ENCODE measurements around the gene NFATC1.

Gene NFATC1

DNA sequence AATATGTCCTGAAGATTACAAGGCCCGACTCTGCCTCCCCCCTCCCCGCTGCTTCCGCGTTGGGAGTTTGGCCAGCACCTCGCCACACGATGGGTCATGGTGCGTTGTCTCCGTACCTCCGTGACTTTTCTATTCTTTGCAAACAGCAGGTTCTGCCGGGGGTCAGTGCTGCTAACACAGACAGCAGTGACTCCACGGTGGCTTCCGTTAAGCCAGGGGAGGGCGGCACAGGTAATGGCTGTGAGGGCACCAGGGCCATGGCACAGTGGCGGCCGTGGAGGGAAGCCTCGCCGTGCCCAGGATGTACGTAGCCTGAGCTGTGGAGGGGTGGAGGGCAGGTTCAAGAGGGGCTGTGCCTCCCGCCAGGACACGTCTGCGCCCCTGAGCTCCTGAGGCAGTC, 115.5 kb downstream of the NFATC1 start:
- no peak for DNase-seq

DNA sequence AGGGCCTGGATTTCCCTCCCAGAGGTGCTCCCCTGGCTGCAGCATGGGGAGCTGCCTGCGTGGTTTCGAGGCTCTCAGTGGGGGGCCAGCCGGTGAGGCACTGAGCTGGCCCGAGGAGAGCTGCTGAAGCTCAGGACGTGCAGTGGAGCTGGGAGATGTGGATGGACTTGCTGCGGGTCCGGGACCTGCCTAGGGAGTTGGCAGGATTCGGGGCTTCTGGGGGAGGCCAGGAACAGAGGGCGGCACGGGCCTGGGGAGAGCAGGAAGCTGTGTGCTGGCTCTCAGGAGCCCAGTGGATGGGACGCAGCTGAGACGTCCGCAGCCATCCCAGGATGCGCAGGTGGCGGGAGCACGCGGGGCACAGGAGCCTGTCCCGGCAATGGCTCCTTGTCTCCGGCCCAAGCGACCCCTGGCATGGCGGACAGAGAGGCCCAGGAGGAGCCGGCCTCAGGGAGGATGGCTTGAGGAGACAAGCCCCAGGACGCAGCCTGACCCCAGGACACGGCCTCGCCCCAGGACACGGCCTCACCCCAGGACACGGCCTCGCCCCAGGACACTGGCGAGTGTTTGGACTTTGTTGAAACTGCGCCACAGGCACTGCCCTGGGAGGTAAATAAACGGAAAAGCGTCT, 116.1 kb downstream of the NFATC1 start:
- DNase-seq: no peak

DNA sequence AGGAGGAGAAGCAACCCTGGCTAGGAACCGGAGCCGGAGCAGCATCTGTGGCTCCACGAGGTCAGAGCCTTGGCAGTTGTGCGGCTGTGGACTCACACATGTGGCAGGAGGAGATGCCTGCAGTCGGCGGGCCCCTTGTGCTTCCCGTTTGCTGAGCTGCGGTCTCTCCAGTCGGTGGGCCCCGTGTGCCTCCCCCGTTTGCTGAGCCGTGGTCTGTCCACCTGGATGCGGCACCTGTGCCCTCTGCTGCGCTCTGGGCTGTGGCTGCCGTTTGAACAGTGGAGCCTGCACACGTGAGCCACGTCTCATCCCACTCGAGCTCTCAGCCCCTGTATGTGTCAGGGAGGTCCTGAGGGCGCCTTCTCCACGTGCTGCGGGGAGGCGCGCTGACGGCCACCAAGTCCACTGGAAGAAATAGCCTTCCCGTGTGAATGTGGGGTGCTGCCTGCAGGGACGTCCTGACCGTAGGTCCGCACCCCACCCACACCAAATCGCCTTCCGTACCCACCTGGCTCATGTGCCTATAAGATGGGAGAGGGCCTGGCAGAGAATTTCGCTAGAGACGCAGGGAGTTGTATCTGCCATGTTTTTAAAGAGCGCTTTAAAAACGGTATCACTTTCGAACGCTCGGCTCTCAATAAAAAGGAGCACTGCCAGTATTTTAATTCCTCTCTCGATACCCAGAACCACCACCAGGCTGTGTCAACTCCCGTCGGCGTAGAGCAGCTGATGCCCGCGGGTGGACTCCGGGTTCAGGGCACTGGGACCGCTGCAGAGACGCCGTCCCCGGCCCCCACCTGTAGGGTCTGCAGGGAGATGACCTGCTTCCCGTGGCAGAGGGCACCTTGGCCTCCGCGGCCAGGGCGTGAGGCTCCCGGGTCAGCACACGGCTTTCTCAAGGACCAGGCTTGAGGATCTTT, 117.0 kb downstream of the NFATC1 start:
- DNase-seq: no peak

DNA sequence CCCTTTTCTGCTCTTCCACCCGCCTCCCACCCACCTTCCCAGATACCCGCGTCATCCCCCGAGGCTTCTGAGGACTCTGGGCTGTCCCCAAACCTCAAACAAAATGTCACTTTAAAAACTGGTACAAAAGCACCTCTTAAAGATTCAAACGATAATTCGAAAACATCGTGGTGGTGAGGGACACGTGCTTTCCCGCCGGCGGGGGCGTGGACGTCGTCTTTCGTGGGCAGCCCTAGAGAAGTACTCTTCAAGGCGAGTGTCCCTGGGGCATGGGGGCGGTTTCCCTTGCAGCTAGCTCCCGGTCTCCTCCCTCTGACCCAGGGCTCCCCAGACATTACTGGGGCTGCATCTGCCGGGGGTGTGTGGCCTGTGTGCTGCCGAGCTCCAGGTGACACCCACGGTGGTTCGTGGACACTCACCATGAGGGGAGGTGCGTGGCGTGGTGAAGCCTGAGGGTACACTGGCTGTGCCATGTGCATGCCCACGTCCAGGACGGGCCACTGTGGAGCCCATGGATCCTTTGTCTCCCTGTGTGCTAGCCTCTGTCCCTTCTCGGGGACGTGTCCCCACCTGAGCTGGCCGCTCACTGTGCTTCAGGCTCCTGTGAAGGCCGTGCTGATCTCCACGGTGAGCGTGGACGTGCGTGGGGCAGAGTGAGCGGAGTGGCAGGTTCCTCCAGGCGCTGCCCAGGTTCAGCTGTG, 117.8 kb downstream of the NFATC1 start:
- no peak for DNase-seq

DNA sequence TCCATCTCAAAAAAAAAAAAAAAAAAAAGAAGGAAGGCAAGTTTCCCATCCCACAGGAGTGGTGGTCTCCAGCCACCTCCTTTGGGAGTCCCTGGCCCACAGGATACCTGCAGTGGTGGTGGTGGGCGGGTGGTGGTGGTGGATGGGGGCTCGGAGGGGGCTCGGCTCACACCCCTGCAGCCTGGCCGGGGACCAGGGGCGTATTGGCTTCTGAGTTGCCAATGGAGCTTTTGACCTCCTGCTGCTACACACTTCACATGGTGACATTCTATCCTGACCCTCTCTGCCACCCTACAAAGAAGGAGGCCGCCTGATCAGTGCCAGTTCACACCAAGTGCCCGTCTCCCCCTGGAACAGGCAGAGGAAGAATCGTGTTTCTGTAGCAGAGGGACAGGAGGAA, 119.6 kb downstream of the NFATC1 start:
- no peak for DNase-seq

DNA sequence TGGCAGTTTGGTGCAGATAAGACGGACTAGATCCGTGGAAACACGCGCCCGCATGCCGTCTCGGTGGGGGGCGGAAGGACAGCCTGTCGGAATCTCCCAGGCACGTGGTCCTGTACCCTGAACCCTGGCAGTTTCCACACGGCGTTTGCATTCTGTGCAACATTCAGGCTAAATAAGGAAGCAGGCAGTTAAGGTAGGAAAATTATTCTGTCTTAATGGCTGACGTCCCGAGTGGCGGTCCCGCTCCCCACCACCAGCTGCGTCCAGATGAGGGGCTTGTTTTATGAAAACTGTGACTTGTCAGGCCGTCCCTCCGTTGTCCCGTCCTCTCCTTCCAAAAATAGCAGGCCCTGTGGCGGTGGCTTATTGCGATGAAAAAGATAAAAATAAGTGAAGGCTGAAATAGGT, 120.2 kb downstream of the NFATC1 start:
- no peak for DNase-seq

DNA sequence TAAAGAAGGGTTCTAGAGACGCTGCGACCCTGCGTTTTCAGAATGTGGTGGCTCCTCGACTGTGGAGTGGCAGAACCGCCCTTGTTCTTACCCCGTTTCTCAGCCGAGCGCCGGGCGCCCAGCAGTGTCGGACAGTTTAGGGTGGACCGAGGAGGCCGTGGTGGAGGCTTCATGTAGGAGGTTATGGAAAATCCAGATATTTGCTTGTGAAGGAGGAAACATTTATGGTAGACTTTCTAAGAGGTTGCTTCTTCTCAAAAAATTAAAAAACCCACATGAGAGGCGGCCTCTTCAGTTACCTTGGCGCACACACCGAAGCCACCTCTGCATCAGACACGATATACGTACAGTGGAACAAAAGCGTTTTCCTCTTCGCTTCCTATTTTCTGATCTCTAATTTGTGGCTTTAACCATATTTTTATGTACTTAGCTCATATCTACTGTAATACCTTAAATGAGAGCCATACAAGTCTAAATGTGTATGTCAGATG, 120.8 kb downstream of the NFATC1 start:
- no peak for DNase-seq

DNA sequence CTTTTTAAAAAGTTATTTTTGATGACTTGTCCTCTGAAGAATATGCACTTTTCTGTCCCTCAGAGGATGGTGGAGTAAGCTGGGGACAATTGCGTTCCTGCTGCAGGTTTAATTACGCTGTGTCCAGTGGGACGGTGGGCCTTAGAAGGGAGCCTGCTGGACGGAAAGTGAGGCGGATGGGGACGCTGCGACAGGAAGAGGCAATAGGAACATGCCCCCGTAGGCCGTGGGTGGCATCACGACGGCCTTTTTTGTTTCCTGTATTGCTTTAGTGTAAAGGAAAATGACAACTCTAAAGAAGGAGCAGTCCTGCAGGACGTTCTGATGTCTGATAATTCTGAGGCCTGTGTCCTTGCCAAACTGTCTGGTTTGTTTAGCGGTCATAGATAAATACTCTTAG, 121.6 kb downstream of the NFATC1 start:
- DNase-seq: no peak

DNA sequence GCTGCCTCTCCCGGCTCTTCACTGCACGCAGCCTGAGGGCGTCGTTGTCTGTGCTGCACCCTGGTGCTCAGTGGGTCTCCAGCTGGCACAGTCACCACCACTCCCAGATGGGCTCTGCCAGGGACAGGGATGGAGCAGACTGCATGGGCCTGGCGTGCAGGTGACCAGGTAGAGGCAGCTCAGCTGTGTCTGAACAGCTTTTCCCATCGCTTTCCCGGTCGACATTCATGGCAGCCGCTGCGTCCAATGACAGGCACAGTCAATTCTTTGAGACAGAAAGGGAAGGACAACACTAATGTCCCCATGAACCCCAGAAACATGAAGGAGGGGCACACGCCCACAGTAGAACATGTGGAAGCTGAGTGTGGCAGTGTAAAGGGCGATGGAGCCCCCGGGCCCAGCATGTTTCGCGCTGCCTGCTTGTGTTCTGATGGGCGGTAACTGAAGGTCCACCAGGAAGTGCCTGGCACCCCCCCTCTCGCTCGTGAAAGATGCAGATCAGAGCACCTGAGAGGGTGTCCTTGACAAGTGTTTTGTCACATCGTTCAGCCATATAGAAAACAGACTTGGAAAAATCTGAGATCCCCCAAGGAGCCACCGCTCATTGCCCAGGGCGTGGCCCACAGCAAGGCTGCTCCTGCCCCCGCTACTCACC, 122.4 kb downstream of the NFATC1 start:
- DNase-seq: no peak

DNA sequence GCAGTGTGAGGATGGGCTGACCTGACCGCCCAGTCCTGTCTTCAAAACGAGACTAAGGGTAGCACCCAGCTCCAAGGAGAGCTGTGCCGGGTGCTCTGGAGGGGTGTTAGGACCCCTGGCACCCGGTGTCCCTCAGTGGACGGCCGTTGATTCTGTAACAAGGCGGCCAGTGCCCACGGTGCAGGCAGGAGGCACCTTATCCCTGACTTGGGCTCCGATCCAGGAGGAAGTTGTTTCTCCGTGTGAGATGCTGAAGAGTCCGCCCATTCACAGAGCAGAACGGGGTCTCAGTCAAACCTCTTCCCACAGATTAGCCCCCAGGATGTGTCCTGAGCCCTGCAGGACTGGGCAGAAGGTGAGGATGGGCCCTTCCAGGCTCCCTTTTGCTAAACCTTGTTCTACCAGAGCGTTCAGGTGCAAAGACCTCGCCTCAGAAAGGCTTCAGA, 123.0 kb downstream of the NFATC1 start:
- DNase-seq: no peak

DNA sequence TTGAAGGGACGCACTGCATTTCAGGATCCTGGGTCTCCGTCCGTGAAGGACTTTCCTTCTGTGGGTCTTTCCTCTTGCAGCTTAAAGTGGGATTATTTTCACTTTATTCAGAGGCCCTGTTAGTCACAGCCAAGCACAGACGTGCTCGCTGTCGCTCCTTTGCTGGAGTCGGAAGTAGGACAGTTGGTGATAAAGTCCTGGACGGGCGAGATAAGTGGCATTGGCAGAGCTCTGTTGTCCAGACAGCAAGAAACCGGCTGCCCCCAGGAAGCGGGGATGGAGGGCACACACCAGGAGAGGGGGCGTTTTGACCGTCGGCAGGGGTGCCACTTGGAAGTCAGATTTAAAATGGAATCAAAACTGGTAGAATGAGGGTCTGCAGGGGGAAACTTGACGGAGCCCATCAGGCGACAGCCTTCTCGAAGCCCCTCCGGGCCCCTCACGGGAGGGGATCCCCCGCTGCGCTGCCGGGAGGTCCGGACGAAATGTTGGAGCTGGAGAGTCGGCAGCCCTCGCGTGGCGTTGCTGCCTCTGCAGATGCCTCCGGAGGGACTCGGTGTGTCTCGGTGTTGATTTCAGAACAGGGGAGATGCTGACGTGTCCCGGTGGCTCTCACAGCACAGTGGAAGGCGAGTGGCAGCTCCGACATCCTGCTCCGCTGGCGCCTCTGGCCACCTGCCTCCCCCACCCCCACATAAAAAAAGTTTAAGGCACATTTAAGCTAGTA, 124.2 kb downstream of the NFATC1 start:
- no peak for DNase-seq

DNA sequence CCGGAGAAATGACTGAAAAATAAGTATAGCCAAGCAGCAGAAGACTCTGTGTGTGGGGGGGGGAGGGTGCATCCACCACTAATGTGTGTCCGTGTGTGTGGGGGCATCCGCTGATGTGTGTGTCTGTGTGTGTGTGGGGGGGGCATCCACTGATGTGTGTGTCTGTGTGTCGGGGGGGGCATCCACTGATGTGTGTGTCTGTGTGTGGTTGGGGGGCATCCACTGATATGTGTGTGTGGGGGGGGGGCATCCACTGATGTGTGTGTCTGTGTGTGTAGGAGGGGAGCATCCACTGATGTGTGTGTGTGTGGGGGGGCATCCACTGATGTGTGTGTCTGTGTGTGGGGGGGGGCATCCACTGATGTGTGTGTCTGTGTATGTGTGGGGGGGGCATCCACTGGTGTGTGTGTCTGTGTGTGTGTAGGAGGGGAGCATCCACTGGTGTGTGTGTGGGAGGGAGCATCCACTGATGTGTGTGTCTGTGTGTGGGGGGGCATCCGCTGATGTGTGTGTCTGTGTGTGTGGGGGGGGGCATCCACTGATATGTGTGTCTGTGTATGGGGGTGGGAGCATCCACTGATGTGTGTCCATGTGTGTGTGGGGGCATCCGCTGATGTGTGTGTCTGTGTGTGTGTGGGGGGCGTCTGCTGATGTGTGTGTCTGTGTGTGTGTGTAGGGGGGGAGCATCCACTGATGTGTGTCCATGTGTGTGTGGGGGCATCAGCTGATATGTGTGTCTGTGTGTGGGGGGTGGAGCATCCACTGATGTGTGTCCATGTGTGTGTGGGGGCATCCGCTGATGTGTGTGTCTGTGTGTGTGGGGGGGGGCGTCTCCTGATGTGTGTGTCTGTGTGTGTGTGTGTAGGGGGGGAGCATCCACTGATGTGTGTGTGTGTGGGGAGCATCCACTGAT, 125.0 kb downstream of the NFATC1 start:
- DNase-seq: no peak

DNA sequence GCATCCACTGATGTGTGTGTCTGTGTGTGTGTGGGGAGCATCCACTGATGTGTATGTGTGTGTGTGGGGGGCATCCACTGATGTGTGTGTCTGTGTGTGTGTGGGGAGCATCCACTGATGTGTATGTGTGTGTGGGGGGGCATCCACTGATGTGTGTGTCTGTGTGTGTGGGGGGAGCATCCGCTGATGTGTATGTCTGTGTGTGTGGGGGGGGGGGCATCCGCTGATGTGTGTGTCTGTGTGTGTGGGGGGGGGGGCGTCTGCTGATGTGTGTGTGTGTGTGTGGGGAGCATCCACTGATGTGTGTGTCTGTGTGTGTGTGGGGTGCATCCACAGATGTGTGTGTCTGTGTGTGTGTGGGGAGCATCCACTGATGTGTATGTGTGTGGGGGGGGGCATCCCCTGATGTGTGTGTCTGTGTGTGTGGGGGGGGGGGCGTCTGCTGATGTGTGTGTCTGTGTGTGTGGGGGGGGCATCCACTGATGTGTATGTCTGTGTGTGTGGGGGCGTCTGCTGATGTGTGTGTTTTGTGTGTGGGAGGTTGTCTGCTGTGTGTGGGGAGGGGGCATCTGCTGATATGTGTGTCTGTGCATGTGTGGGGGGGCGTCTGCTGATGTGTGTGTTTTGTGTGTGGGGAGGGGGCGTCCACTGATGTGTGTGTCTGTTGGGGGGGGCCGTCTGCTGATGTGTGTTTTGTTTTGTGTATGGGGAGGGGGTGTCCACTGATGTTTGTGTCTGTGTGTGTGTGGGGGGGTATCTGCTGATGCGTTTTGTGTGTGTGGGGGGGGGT, 125.9 kb downstream of the NFATC1 start:
- no peak for DNase-seq

DNA sequence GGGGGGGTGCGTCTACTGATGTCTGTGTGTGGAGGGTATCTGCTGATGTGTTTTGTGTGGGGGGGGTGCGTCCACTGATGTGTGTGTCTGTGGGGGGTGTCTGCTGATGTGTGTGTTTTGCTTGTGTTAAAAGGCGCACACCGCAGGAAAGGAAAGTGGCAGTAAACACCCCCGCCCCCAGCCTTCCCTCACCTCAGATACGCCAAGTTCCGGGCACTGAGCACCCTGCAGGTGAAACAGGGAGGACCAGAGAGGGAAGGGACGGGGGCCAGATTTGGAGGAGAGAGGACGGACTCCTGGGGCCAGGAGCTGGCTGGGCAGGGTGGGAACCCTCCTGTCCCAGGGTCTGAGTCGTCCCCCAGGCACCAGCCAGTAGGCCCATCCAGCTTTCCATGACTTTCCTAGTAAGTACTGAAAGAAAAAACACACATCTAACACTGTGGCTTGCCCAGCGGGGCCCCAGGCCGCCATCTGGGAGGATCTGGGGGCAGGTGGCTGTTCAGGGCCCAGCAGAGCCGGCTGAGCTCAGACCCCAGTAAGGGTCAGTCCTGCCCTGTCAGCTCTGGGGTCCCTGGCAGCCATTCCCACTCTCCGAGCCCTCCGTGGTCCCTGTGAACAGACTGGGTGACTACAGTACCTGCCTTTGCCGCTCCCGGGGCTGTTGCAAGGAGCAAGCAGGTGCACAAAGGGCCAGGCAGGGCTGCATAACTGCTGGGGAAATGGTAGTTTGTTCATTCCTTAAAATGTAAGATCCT, 126.9 kb downstream of the NFATC1 start:
- DNase-seq: no peak

DNA sequence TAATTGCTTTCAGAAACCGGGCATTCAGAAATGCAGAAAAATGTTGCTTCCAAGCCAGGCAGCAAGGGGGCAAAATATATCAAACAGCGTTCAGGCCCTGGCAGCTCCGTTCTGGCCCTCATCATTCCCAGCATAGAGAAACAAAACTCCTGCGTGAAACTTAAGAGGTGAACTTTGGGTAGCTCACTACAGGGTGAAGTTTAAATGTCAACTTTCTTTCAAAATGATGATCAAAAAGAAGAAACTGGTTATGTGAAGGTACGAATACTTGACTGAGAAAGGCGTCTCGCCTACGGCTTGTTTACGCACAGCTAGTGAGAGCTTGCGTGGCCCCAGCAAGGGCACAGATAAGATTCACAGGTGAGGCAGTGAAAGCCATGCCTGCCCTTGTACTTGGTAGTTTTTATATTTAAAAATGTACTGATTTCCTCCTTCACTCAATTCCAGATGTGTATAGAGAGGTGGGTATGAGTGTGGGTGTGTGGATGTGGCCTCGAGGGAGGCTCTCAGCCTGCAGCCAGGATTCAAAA, 127.5 kb downstream of the NFATC1 start:
- DNase-seq: no peak

DNA sequence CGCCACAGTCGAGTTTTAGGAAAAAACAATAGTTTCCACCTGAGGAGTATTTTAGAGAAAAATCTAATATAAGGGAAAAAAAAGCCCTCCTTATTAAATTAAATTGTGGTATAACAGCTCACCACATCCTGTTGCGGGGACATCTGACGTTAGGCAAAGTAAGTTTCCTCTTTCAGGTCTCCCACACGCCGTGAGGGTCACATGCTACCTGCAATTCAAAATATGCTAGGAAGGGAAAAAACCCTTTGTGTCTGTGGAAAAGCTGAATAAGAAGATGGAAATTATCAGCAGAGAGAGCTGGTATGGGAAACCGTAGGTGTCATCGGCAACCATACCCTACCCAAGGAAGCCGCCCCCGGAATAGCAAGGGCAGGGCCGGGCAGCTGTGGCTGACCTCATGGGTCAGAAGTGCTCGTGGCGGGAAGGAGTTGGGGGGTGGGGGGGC, 128.0 kb downstream of the NFATC1 start:
- DNase-seq: no peak

DNA sequence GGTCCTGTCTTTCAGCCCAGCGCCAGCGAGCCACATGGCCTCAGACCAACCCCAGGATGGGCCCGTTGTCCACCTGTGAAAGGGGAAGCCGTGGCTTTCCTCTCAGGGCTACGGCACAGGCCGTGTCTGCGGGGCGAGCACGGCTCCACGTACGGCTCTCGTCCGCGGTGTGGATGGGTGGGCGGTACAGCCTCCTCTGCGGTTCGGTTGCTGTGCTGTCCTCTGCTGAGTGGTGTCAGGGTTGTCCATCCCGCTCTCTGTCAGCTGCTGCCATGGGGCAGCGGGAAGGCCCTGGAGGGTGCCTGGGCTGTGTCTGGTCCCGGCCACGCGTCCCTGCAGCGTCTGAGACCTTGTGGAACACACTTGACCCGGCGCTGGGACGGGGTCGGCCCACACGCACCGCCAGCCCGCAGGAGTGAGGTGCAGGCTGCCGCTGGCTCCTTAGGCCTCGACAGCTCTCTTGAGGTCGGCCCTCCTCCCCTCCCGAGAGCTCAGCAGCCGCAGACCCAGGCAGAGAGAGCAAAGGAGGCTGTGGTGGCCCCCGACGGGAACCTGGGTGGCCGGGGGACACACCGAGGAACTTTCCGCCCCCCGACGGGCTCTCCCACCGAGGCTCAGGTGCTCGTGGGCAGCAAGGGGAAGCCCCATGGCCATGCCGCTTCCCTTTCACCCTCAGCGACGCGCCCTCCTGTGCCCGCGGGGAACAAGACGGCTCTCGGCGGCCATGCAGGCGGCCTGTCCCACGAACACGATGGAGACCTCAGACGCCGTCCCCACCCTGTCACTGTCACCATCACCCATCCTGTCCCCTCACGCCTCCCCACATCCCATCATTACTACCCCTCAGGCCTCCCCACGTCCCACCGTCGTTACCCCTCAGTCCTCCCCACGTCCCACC, 128.7 kb downstream of the NFATC1 start:
- DNase-seq: no peak
